ENCODE measurements around the gene CAB39. TPM values are rescaled to one million over a fixed set of nuclear protein-coding genes. Genes with fewer than 3 reads are reported as not detected.
A peak's percentile ranks its signal among the peaks of the same experiment; 100 is the strongest.

Gene CAB39
- polyA plus RNA-seq, 3 donors: 33.1 to 53.8 (median 38.3) TPM

DNA sequence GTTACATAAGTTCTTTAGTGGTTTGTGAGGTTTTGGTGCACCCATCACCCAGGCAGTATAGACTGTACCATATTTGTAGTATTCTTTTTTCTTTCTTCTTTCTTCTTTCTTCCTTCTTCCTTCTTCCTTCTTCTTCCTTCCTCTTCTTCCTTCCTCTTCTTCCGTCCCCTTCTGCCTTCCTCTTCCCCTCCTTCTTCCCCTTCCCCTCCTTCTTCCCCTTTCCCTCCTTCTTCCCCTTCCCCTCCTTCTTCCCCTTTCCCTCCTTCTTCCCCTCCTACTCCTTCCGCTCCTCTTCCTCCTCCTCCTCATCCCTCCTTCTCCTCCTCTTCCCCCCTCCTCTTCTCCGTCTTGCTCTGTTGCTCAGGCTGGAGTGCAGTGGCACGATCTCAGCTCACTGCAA lies 41.6 kb downstream of the CAB39 start:
- H3K4me3 Mint-ChIP-seq: no peak overlapping the region
- no peak overlapping the region for H2AFZ ChIP-seq (ENCODE audit: insufficient read depth, low read depth, low read length, poor library complexity, severe bottlenecking)
- peaks cover 98% of the 10 kb centered on the region for H3K79me2 ChIP-seq (ENCODE audit: insufficient read depth, low read length)
- H3K36me3 ChIP-seq (replicated peaks in 1 of 2; ENCODE audit: control insufficient read depth in 1 of 2, insufficient read depth in 2 of 2, low read length in 2 of 2): no peaks in the 10 kb centered on the region
- no peak overlapping the region for H3K9ac ChIP-seq (ENCODE audit: insufficient read depth, low read length, poor library complexity, severe bottlenecking)
- peaks cover 63% of the 10 kb centered on the region for H3K4me1 Mint-ChIP-seq
- no peaks in the 10 kb centered on the region for H3K27me3 ChIP-seq (ENCODE audit: control insufficient read depth in 2 of 2, insufficient read depth in 2 of 2, low read length in 2 of 2)
- H3K4me2 ChIP-seq (replicated peaks; ENCODE audit: extremely low read depth, low read length, poor library complexity, severe bottlenecking): no peak overlapping the region
- peak overlapping the region in 5 of 7 donors; percentile 13 to 78 (median 46) for H3K27ac Mint-ChIP-seq
- 40% methylated on average over 4 of the region's 4 CpGs for WGBS (ENCODE audit: insufficient coverage)
- H3K36me3 Mint-ChIP-seq: peaks cover 14 to 18% of the 10 kb centered on the region in 2 donors
- no peak overlapping the region for H3K4me3 ChIP-seq (replicated peaks in 1 of 3; ENCODE audit: low read depth in 2 of 3, low read length in 3 of 3)
- peak overlapping the region in 1 of 2 donors; percentile 38 for H3K27ac ChIP-seq (ENCODE audit: low read depth in 1 of 2, low read length in 2 of 2)
- intact Hi-C loops (cut with micrococcal nuclease): no loop called here
- H3K9me3 Mint-ChIP-seq: peaks cover 2 to 9% (median 4%) of the 10 kb centered on the region in 7 donors
- TF ChIP-seq, protein P1, sequence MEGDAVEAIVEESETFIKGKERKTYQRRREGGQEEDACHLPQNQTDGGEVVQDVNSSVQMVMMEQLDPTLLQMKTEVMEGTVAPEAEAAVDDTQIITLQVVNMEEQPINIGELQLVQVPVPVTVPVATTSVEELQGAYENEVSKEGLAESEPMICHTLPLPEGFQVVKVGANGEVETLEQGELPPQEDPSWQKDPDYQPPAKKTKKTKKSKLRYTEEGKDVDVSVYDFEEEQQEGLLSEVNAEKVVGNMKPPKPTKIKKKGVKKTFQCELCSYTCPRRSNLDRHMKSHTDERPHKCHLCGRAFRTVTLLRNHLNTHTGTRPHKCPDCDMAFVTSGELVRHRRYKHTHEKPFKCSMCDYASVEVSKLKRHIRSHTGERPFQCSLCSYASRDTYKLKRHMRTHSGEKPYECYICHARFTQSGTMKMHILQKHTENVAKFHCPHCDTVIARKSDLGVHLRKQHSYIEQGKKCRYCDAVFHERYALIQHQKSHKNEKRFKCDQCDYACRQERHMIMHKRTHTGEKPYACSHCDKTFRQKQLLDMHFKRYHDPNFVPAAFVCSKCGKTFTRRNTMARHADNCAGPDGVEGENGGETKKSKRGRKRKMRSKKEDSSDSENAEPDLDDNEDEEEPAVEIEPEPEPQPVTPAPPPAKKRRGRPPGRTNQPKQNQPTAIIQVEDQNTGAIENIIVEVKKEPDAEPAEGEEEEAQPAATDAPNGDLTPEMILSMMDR (IDR thresholded peaks at IDR 0.05): no peak
- peaks cover 98% of the 10 kb centered on the region for H4K20me1 ChIP-seq (ENCODE audit: insufficient read depth, low read length)
- peak in 1 of 3 donors; percentile 18 for DNase-seq
- H3K27me3 Mint-ChIP-seq (ENCODE audit: low read depth in 3 of 3): peaks cover 0 to 2% (median 0%) of the 10 kb centered on the region in 3 donors
- peaks cover 34 to 44% of the 10 kb centered on the region in 2 donors for H3K4me1 ChIP-seq (ENCODE audit: control insufficient read depth in 1 of 2, insufficient read depth in 2 of 2, low read length in 2 of 2)
- peaks cover 0 to 5% of the 10 kb centered on the region in 2 donors for H3K9me3 ChIP-seq (replicated peaks in 1 of 2; ENCODE audit: control insufficient read depth in 1 of 2, insufficient read depth in 1 of 2, low read length in 2 of 2)

DNA sequence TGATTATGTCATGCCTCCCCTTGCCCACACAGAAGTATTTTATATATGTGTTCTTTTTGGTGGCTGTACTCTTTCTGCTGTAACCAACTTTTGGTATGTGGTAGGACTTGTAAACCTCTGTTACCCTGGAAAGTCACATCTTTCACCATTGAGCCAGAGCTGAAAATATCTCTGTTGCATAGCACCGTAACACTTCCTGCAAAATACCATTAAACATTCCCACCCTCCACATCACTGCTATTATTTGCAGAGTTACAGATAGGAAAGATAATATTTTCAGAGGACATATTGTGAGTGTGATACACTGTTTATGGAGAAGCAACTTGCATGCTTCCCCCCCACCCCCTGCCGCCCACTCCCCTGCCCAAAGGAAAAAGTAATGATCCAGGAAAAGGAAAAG lies 44.8 kb downstream of the CAB39 start:
- Histone ChIP-seq H3K27me3 (ENCODE audit: control insufficient read depth in 2 of 2, insufficient read depth in 2 of 2, low read length in 2 of 2) (no peaks in the 10 kb centered on the region), H3K27ac (ENCODE audit: low read depth in 1 of 2, low read length in 2 of 2) (no peak overlapping the region), H3K9me3 (replicated peaks in 1 of 2; ENCODE audit: control insufficient read depth in 1 of 2, insufficient read depth in 1 of 2, low read length in 2 of 2) (peaks cover 0 to 5% of the 10 kb centered on the region in 2 donors), H3K4me2 (replicated peaks; ENCODE audit: extremely low read depth, low read length, poor library complexity, severe bottlenecking) (peak overlapping the region; percentile 2), H3K79me2 (ENCODE audit: insufficient read depth, low read length) (peaks cover 98% of the 10 kb centered on the region), H3K4me1 (ENCODE audit: control insufficient read depth in 1 of 2, insufficient read depth in 2 of 2, low read length in 2 of 2) (peaks cover 48 to 58% of the 10 kb centered on the region in 2 donors), H2AFZ (ENCODE audit: insufficient read depth, low read depth, low read length, poor library complexity, severe bottlenecking) (no peak overlapping the region), H3K4me3 (replicated peaks in 1 of 3; ENCODE audit: low read depth in 2 of 3, low read length in 3 of 3) (no peak overlapping the region), H4K20me1 (ENCODE audit: insufficient read depth, low read length) (peaks cover 98% of the 10 kb centered on the region), H3K9ac (ENCODE audit: insufficient read depth, low read length, poor library complexity, severe bottlenecking) (no peak overlapping the region), H3K36me3 (replicated peaks in 1 of 2; ENCODE audit: control insufficient read depth in 1 of 2, insufficient read depth in 2 of 2, low read length in 2 of 2) (peaks cover 15 to 22% of the 10 kb centered on the region in 2 donors)
- DNase-seq: peak in 1 of 3 donors; percentile 28
- TF ChIP-seq, protein P1 (IDR thresholded peaks at IDR 0.05): no peak
- no CpG with 5 or more reads among the region's 2 CpGs for WGBS (ENCODE audit: insufficient coverage)
- Mint-ChIP-seq H3K27ac (no peak overlapping the region), H3K4me3 (no peak overlapping the region), H3K9me3 (peaks cover 2 to 9% (median 4%) of the 10 kb centered on the region in 7 donors), H3K27me3 (ENCODE audit: low read depth in 3 of 3) (peaks cover 0 to 2% (median 0%) of the 10 kb centered on the region in 3 donors), H3K36me3 (peaks cover 29 to 30% of the 10 kb centered on the region in 2 donors), H3K4me1 (peaks cover 69% of the 10 kb centered on the region)
- intact Hi-C loops (cut with micrococcal nuclease): no loop called here
